Cardiac fibroblast (primary cell): ENCODE results near the gene AXIN2.
A peak's percentile ranks its signal among the peaks of the same experiment; 100 is the strongest.
"Not testable (repeated sequence)": the region's sequence is repeated elsewhere in the genome, so short reads cannot be mapped to it uniquely, and the experiment has no call there.

Experiments
- DNase-seq, 2 donors: peaks; one replicate each; pipeline versions ENCODE4 v3.0.0 to v3.0.0-alpha.2; 2010; ENCODE audit warnings: low read depth in 2 of 2
- H3K4me3 ChIP-seq, 2 donors: replicated peaks in 1 of 2; 1 replicate in 1 of 2; 2 replicates in 1 of 2; pipeline ENCODE4 v1.5.1; 2011; ENCODE audit warnings: low read depth in 2 of 2, low read length in 2 of 2, mild to moderate bottlenecking in 2 of 2, moderate library complexity in 1 of 2
- TF ChIP-seq, protein P1 (sequence below): IDR thresholded peaks from one replicate; pipeline ENCODE4 v1.5.1; 2011; ENCODE audit warnings: low read depth, mild to moderate bottlenecking, low read length, inconsistent platforms

Gene AXIN2

GRCh38 chr17:65515512-65515911 lies 45.9 kb downstream of the AXIN2 start:
- TF ChIP-seq, protein P1, sequence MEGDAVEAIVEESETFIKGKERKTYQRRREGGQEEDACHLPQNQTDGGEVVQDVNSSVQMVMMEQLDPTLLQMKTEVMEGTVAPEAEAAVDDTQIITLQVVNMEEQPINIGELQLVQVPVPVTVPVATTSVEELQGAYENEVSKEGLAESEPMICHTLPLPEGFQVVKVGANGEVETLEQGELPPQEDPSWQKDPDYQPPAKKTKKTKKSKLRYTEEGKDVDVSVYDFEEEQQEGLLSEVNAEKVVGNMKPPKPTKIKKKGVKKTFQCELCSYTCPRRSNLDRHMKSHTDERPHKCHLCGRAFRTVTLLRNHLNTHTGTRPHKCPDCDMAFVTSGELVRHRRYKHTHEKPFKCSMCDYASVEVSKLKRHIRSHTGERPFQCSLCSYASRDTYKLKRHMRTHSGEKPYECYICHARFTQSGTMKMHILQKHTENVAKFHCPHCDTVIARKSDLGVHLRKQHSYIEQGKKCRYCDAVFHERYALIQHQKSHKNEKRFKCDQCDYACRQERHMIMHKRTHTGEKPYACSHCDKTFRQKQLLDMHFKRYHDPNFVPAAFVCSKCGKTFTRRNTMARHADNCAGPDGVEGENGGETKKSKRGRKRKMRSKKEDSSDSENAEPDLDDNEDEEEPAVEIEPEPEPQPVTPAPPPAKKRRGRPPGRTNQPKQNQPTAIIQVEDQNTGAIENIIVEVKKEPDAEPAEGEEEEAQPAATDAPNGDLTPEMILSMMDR = no peak
- no peak overlapping the region for H3K4me3 ChIP-seq

GRCh38 chr17:65514541-65514940 lies 46.9 kb downstream of the AXIN2 start:
- no peak overlapping the region for H3K4me3 ChIP-seq
- TF ChIP-seq, protein P1 = no peak
- DNase-seq = peak; percentile 36 to 56

More at GRCh38 chr17:65515512-65515911, 45.9 kb downstream of the AXIN2 start:
- DNase-seq = no peak

- TF ChIP-seq, protein P1 = no peak
- no peak overlapping the region for H3K4me3 ChIP-seq
- DNase-seq = peak; percentile 75 to 83
These were observed 47.4 kb downstream of the AXIN2 start for GRCh38 chr17:65514082-65514481.

- TF ChIP-seq, protein P1 = no peak
- DNase-seq = no peak
- H3K4me3 ChIP-seq = no peak overlapping the region
These were observed 50.1 kb downstream of the AXIN2 start for GRCh38 chr17:65511316-65511715.

- no peak overlapping the region for H3K4me3 ChIP-seq
- TF ChIP-seq, protein P1 = no peak
- DNase-seq = no peak
These were observed 52.4 kb downstream of the AXIN2 start for GRCh38 chr17:65509032-65509431.

DNA sequence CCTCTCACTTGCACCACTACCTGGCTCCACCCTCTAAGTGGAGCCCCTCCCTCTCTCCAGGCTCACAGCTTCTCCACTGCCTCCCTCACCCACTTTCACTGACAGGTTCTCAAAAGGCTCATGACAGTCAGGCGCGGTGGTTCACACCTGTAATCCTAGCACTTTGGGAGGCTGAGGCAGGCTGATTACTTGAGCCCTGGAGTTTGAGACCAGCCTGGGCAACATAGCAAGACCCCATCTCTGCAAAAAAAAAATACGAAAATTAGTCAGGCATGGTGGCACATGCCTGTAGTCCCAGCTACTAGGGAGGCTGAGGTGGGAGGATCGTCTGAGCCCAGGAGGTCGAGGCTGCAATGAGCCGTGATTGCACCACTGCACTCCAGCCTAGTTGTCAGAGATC lies 56.8 kb downstream of the AXIN2 start:
- not testable (repeated sequence) for H3K4me3 ChIP-seq, DNase-seq

- DNase-seq = no peak
- H3K4me3 ChIP-seq = no peak overlapping the region
- TF ChIP-seq, protein P1 = no peak
These were observed 57.3 kb downstream of the AXIN2 start for GRCh38 chr17:65504141-65504540.
